ENCODE results near the gene DENND2A.
A peak's percentile ranks its signal among the peaks of the same experiment; 100 is the strongest.
"Not testable (repeated sequence)": the region's sequence is repeated elsewhere in the genome, so short reads cannot be mapped to it uniquely, and the experiment has no call there.

DENND2A gene

DNA sequence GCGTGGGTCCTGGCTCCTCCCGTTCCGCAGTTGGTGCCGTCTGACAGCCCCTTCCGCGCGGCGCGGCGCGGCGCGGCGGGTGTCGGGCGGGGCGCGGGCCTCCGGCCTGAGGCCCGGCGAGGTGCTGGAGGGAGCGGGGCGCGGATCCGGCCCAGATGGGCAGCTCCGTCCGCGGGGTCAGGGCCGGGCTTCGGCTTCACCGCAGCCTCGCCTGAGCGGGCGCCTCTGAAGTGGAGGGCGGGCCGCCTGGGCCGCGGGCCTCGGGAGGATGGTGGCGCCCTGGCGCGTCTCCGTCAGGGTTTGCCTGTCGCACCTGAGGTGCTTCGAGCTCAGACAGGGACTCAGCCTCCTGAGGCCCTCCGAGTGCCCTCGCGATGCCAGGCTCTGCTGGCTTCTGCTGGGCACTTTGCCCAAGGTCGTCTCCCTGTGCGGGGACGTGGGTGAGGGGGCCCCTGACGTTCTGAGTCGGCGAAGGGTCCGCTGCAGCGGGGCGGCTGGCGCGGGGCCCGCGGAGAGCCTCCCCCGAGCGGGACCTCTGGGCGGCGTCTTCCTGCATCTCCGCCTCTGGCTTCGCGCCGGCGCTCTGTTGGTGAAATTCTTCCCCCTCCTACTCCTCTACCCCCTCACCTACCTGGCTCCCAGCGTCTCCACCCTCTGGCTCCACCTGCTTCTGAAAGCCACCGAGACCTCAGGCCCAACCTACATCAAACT lies 32.6 kb upstream of the DENND2A start:
- peak; percentile 81 for DNase-seq (ENCODE audit: low spot score)

DNA sequence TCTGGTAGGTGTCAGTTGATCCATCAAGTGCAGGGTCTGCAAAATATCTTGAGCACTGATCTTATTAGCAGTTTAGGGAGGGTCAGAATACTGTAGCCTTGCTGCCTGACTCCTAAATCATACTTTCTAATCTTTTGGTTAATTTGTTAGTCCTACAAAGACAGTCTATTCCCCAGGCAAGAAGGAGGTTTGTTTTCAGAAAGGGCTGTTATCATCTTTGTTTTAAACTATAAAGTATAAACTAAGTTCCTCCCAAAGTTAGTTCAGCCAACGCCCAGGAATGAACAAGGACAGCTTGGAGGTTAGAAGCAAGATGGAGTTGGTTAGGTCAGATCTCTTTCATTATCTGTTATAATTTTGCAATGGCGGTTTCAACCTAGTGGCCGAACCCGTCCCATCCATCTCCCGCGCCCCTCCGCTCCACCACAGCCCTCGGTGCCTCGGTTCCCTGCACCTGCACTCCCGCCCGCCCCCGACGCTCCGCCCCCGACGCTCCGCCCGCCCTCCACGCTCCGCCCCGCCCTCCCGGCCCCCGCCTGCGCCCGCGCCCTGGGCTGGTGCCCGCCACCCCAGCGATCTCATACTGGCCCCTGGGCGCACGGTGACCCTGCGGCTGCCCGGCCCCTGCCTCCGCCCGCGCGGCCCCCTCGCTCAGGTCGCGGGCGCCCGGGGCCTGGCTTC lies 31.9 kb upstream of the DENND2A start, which contains the start of gene ADCK2:
TSS of gene ADCK2 (plus strand) at position 564 of the 681 bp plus-strand sequence. CDS start 386 bp downstream, outside the sequence.
- DNase-seq (ENCODE audit: low spot score), result peak; percentile 98

DNA sequence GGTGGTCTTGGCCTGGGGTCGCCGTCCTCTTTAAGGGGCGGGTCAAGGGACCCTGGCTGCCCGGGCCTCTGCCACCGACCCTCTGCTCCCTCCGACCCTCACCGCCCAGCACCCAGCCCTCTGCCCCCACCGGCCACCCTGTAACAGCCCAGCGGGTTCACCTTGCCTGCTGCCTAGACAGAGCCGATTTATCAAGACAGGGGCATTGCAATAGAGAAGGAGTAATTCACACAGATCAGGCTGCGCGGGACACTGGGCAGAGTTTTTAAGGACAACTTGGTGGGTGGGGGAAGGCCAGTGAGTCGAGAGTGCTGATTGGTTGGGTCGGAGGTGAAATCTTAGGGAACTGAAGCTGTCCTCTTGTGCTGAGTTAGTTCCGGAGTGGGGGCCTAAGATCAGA lies 31.4 kb upstream of the DENND2A start:
- DNase-seq (ENCODE audit: low spot score), result no peak

DNA sequence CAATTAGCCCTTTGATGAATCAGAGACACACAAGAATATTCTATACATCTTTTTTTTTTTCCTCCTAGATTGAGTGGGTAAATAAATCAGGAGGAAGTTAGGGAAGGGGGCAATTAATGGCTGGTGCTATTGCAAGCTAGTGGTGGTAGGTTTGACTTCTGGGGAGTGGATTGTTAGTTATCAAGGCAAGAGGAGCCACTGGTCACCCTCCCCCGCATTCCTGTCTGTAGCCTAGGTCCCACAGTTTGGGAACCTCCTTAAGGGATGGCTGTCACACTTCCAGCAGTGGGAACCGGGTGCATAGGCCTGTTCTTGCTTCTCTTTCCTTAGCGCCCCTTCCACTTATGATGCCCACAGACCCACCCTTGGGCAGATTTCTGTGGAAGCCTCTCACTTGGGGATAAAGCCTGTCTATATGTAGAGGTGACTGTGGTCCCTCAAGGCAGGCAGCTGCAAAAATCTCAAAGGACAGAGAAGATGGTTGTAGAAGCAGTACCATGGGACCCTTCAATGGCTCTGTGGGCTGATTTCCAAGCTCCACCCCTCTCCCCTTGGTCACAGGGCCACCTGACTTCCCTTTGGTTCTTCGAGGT lies 29.8 kb upstream of the DENND2A start:
- no peak for DNase-seq (ENCODE audit: low spot score)

DNA sequence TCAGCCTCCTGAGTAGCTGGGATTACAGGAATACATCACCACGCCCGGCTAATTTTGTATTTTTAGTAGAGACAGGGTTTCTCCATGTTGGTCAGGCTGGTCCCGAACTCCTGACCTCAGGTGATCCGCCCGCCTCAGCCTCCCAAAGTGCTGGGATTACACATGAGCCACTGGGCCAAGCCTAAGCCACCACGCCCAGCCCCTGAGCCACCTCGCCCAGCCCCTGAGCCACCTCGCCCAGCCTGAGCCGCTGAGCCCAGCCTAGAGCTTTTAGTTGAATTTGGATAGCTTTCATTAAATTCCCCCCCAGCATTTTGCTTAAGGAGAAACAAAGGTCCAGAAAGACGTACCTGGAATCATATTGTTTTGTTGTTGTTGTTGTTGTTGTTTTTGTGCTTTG lies 29.2 kb upstream of the DENND2A start:
- DNase-seq (ENCODE audit: low spot score), result not testable (repeated sequence)

DNA sequence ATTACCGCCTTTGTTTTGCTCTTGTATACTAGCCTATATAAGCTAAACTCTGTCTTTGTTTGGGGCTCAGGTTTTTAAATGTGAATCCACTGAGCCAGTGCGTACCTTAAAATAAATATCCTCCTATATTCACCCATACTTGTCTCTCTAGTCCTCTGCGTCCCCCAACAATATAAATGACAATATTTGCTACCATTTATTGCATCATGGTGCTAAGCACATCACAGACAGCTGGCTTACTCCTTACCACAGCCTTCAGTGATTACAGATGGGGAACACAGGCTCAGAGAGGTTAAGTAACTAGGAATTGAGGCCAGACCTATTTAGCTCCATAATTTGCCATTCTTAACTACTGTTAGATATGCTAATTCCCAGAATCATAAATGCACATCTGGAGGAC lies 28.7 kb upstream of the DENND2A start:
- no peak for DNase-seq (ENCODE audit: low spot score)

DNA sequence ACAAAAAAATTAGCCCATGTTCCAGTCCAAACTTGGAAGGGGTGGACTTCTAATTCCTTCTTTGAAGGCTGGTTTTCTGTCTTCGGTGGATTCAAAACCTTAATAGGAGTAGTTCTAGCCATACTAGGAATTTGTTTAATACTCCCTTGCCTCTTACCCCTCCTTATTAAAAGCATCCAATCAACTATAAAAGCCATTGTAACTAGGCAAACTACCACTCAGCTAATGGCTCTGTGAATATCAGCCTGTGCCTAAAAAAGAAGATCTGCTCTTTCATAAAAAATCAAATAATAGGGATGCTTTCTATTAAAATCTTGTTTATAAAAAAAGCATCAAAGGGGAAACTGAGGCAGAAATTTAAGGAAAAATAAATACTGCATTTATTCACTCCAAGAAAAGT lies 28.0 kb upstream of the DENND2A start:
- no peak for DNase-seq (ENCODE audit: low spot score)

DNA sequence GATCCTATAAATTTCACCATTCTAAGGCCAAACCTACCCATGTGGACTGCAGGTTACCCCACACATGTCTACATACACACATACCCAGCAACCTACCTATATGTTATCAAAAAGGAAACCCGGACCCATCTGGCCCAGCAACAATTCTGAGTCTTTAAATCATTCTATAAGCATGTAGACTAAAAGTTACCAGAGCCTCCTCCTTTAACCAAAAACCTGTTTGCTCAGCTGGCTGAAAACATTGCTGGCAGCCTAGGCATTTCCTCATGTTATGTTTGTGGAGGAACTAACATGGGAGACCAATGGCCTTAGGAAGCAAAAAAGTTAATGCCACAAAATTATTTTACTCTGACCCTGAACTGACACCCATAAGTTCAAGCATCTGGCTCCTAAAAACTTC lies 26.9 kb upstream of the DENND2A start:
- no peak for DNase-seq (ENCODE audit: low spot score)

DNA sequence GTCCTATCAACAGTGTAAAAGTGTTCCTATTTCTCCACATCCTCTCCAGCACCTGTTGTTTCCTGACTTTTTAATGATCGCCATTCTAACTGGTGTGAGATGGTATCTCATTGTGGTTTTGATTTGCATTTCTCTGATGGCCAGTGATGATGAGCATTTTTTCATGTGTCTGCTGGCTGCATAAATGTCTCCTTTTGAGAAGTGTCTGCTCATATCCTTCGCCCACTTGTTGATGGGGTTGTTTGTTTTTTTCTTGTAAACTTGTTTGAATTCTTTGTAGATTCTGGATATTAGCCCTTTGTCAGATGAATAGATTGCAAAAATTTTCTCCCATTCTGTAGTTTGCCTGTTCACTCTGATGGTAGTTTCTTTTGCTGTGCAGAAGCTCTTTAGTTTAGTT lies 22.3 kb upstream of the DENND2A start:
- DNase-seq (ENCODE audit: low spot score), result not testable (repeated sequence)

DNA sequence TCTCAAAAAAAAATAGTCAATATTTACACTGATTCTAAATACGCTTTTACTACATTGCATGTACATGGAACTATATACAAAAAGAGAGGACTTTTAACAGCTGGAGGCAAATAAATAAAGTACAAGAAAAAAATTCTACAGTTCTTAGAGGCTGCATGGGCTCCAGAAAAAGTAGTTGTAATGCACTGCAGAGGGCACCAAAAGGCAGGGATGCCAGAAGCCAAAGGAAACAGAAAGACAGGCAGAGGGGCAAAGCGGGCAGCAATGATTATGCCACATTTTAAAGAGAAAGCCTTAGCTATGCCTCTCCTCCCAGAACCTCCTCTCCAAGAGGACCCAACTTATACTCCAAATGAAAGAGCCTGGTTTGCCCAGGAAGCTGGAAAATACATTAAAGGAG lies 20.5 kb upstream of the DENND2A start:
- no peak for DNase-seq (ENCODE audit: low spot score)

DNA sequence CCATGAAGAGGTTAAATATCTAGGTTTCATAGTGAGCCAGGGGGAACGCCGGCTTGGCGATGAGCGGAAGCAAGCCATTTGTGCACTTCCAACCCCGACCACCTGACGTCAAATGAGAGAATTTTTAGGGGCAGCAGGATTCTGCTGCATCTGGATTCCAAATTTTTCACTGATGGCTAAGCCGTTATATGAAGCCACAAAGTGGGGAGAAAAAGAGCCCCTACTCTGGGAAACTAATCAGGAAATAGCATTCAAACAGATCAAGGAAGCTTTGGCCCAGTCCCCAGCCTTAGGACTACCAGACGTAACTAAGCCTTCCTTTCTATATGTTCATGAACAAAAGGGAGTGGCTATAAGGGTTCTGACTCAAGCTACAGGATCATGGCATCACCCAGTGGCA lies 19.2 kb upstream of the DENND2A start:
- DNase-seq (ENCODE audit: low spot score), result no peak

DNA sequence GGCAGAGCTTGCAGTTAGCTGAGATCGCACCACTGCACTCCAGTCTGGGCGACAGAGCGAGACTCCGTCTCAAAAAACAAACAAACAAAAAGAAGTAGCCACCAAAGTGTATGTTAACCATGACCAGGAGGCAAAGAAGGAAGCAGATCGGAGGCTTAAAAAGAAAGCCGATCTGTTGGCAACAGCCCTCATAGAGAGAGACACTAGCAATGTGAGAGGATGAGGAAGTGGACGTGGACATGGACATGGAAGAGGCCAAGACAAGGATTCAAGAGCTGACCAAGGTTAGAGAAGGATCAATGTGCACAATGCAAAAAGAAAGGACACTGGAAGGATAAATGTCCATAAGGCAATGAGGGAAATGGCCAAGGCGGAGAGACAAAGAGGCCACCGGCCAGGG lies 17.3 kb upstream of the DENND2A start:
- DNase-seq (ENCODE audit: low spot score), result no peak

DNA sequence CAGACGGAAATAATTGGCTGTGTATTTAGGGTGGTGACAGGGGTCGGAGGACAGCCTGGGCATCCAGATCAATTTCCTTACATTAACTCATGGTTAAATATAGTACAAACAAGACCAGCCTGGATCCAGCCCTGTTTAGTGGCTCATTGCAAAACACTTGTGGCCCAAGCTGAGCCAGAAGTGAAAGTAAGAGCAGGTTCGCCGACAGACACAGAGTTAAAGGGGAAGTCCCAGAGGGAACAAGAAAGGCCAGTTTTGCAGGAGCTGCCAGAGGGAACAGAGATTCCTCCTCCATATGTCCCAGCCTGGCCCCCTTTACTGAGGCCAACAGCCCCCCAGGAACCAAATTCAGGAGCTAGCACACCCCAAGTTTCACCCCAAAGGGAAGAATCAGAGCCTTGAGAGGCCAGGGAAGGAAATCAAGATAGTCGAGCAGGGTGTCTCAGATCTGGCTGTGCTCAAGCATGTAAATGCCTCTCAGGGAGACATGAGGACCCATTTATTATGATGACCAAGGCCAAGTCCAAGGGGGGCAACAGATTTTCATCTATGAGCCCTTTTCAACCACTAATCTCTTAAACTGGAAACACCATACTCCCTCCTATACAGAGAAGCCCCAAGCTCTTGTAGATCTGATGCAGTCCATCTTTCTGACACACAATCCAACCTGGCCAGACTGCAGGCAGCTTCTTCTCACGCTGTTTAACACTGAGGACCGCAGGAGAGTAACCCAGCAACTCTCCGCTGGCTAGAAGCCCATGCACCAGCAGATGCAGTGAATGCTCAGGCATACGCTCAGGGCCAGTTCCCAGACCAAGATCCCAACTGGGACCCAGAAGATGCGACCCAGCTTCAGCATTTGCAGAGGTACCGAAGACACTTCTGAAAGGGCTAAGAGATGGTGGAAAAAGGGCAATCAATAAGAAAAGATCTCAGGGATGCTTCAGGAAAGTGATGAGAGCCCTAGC lies 16.2 kb upstream of the DENND2A start:
- no peak for DNase-seq (ENCODE audit: low spot score)

DNA sequence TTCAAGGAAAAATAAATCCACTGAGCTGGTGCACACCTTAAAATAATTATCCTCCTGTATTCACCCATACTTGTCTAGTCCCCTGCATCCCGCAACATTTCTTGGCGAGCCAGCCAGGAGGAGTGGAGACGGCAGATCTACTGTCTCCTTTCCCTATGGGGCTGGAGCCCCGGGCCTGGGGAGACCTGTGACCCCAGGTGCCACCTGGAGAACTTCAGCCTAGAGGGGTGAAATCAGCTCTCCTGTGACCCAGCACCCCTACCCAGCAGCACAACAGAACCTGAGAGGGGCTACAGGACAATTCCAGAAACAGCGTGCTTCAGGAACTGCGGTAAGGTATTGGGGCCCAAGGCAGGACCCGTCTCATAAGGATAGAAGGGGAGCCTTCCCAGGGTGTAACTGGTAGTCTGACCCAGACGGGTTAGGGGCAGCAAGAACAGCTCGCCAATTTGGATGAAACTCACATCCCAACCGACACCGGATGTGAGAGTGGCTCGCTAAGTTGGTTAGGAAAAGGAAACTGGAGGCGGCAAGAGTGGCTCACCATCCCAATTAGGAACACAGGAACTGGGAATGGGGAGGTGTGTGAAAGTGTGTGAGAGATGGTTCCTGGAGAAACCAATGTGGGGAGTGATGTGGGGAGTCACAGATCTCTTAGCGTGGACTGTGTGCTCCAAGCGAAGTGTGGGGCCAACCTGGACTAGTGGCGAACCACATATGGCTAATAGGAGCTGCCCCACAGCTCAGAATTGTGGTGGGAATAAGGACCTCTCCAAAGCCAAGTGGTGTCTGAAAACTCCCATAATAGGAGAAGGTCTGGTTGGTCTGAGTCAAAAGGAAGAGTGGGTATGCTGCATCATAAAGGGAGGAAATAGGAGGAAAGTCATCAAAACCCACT lies 15.1 kb upstream of the DENND2A start:
- DNase-seq (ENCODE audit: low spot score), result no peak

DNA sequence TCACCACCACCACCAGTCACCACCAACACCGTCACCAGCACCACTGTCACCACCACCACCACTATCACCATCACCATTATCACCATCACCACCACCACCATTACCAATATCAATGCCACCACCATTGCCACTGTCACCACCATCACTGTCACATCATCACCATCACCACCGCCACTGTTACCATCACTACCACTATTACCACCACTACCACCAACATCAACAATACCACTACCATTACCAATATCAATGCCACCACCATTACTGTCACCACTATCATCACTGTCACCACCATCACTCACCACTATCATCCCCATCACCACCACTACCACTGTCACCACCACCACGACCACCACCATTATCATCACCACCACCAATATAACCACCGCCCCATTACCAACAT lies 14.0 kb upstream of the DENND2A start:
- no peak for DNase-seq (ENCODE audit: low spot score)

DNA sequence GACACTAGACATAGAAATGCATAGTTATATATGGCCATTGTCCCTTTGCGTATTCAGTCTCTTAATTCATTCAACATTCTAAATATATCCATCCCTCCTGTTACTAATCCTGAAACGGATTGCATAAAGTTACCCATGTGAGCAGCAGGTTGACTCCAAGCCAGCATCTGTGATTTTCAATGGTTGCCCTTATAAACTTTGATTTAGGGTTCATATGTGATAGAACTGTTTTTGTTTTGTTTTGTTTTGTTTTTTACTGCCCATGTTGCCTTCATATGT lies 13.4 kb upstream of the DENND2A start:
- DNase-seq (ENCODE audit: low spot score), result no peak

DNA sequence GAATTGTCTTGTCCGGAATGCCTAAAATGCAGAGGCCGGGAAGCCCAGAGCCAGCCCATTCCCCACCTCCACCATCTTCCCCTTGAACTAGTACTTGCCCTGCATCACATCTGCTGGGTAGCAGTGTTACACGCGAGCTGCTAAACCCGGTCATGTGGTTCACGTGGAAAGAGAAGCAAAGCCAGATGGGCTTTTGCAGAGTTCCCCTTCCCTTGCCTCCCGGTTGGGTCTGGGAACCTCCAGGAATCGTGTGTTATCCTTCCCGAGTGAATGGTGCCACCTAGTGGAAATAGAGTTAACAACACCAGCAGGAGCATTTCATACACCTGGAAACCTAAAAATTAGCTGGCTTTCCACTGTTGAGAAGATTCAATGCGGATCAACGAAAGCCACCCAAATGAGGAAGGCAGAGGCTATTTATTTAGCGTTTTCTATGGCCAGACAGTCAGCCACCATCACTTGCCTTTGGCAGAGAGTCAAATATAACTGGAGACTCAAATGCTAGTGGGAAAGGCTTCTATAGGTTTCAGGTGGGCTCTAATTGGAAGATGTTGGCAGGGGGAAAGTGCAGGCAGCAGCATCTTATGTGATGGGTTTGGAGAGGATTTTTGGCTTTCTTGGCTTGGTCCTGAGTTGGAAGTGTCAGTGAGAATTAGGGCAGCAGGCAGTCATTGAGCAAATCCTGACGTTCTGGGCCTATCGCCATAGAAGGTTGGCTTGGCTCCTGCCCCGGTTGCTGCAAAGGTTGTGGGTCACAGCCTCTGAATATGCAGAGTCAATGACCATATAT lies 12.9 kb upstream of the DENND2A start:
- peak; percentile 83 for DNase-seq (ENCODE audit: low spot score)

DNA sequence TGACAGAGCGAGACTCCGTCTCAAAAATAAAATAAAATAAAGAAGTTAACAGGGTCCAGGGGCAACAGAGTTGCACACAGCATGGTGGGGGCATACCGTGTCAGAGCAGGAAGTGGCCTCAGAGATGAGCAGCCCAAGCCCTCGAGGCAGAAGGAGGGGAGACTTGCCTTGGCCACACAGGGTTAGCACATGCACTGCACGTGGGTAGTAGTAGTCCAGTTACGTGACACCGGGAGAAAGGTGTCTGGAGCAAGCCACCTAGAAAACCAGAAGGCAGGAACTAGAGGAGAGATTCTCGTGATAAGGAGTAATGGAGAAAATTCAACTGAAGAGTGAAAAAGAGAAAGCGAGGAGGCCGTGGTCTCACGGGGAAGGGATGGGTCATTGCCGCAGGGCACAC lies 9.8 kb upstream of the DENND2A start:
- no peak for DNase-seq (ENCODE audit: low spot score)

DNA sequence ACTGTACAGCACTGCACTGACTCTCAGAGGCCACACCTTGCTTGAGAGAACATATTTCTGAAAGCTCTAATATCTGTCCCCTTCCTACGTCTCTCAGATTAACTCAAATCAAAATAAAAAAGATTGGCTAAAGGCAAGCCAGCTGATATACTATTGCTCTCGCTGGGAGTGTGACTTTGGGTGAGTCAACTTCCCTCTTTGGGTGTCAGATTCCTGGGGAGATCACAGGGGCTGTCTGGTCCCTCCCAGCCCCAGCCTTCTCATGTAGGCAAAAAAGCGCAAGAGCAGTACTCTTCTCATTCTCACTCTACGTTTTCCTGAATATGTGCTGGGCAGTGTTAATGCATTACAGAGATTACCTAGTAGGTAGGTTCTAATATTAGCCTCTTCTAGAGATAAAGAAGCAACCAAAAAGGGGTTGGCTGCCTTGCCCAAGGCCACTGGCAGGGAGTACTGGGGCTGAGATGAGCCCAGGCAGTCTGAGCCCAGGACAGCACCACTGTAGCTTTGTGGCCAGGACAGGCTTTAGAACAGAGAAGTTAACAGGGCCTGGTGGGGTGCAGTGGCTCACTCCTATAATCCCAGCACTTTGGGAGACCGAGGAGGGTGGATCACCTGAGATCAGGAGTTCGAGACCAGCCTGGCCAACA lies 9.1 kb upstream of the DENND2A start:
- DNase-seq (ENCODE audit: low spot score), result no peak

Measured in iPS-NIHi11 (cell line).